K562 (cell line): Measurements from ENCODE around the gene SERAC1. TPM values are rescaled to one million over a fixed set of nuclear protein-coding genes. Genes with fewer than 3 reads are reported as not detected.
A peak's percentile ranks its signal among the peaks of the same experiment; 100 is the strongest.

Experiments
- DDX20 ChIP-seq: fragments of 450-650 bp; IDR thresholded peaks from 2 replicates; pipeline ENCODE4 v1.6.1; 2016; ENCODE audit warnings: missing genetic modification characterization, low read depth, mild to moderate bottlenecking, missing compliant biosample characterization, moderate library complexity
- DMBX1 ChIP-seq: fragments of 250-450 bp; sonication (Bioruptor Pico); IDR thresholded peaks from 2 replicates; pipeline ENCODE4 v1.8.0; 2022; ENCODE audit warnings: inconsistent platforms, mild to moderate bottlenecking, moderate library complexity, borderline replicate concordance
- ETV1 ChIP-seq: fragments of 450-650 bp; conservative IDR thresholded peaks from 2 replicates; pipeline ENCODE4 v1.6.1; 2016; ENCODE audit warnings: missing genetic modification characterization, control low read depth, low read depth, missing compliant biosample characterization
- ETV6 ChIP-seq, 3 experiments: fragments of 150-350 bp in 1 of 3; sonication (generic) in 1 of 3; formaldehyde crosslinking in 1 of 3; IDR thresholded peaks; 2 replicates each; pipeline versions ENCODE4 v1.6.1 to v1.8.0; 2014 to 2022; ENCODE audit warnings: borderline replicate concordance in 2 of 3, low read depth in 2 of 3, antibody characterized with exemption in 1 of 3, low read length in 1 of 3, mild to moderate bottlenecking in 1 of 3, missing genetic modification reagents in 1 of 3
- LCOR ChIP-seq: sonication (generic); formaldehyde crosslinking; IDR thresholded peaks from 2 replicates; pipeline ENCODE4 v1.8.0; 2022; ENCODE audit warnings: mild to moderate bottlenecking, missing genetic modification reagents
- MEF2D ChIP-seq: conservative IDR thresholded peaks from 2 replicates; pipeline ENCODE4 v1.6.1; 2016; ENCODE audit warnings: low read depth, missing genetic modification characterization, missing compliant biosample characterization
- MTA2 ChIP-seq: fragments of 450-650 bp; IDR thresholded peaks from 2 replicates; pipeline ENCODE4 v1.6.1; 2016; ENCODE audit warnings: low read depth
- NR2C1 ChIP-seq, 2 experiments: fragments of 450-650 bp; IDR thresholded peaks; 2 replicates each; pipeline ENCODE4 v1.6.1; 2017; ENCODE audit warnings: mild to moderate bottlenecking in 2 of 2, antibody characterized with exemption in 1 of 2, inconsistent platforms in 1 of 2, missing compliant biosample characterization in 1 of 2, missing genetic modification characterization in 1 of 2
- POLR2H ChIP-seq: IDR thresholded peaks from 2 replicates; pipeline ENCODE4 v1.6.1; 2016; ENCODE audit warnings: missing genetic modification characterization, low read depth, mild to moderate bottlenecking, control low read depth, missing compliant biosample characterization, moderate library complexity
- RCOR1 ChIP-seq, 2 experiments: IDR thresholded peaks; 2 replicates each; pipeline ENCODE4 v1.6.1; 2012; ENCODE audit warnings: low read depth in 2 of 2, low read length in 2 of 2, borderline replicate concordance in 1 of 2, improper control_type of control experiment in 1 of 2
- SMAD4 ChIP-seq: fragments of 250-450 bp; sonication (Bioruptor Pico); conservative IDR thresholded peaks from 2 replicates; pipeline ENCODE4 v1.8.0; 2021; ENCODE audit warnings: inconsistent platforms, mild to moderate bottlenecking, moderate library complexity
- SOX6 ChIP-seq: fragments of 450-650 bp; IDR thresholded peaks from 2 replicates; pipeline ENCODE4 v1.6.1; 2014; ENCODE audit warnings: mild to moderate bottlenecking
- TCF7L2 ChIP-seq: fragments of 150-350 bp; IDR thresholded peaks from 2 replicates; pipeline ENCODE4 v1.6.1; 2016; ENCODE audit warnings: low read depth, mild to moderate bottlenecking, low read length, moderate library complexity
- TRIM24 ChIP-seq, 2 experiments: fragments of 450-650 bp; IDR thresholded peaks; 2 replicates each; pipeline ENCODE4 v1.6.1; 2016
- ZNF175 ChIP-seq: fragments of 200-800 bp; sonication (Bioruptor generic); IDR thresholded peaks from 2 replicates; pipeline ENCODE4 v1.6.1; 2016; ENCODE audit warnings: low read depth, mild to moderate bottlenecking, missing genetic modification characterization, missing compliant biosample characterization
- ZNF311 ChIP-seq: fragments of 250-450 bp; sonication (Bioruptor Pico); IDR thresholded peaks from 2 replicates; pipeline ENCODE4 v1.4.0; 2020; ENCODE audit warnings: mild to moderate bottlenecking, moderate library complexity
- ZNF561 ChIP-seq: fragments of 450-650 bp; formaldehyde crosslinking; conservative IDR thresholded peaks from 2 replicates; pipeline ENCODE4 v1.4.0; 2020; ENCODE audit warnings: mild to moderate bottlenecking, moderate library complexity
- ZNF668 ChIP-seq: fragments of 250-450 bp; sonication (Bioruptor Pico); IDR thresholded peaks from 2 replicates; pipeline ENCODE4 v1.8.0; 2022; ENCODE audit warnings: mild to moderate bottlenecking, inconsistent platforms
- ZNF76 ChIP-seq: fragments of 250-450 bp; sonication (Bioruptor Pico); IDR thresholded peaks from 2 replicates; pipeline ENCODE4 v1.4.0; 2020; ENCODE audit warnings: mild to moderate bottlenecking, moderate library complexity, borderline replicate concordance
- polyA plus RNA-seq, 8 experiments: library from polyadenylated mRNA; depleted of rRNA in 4 of 8; stranded (reverse) in 5 of 8; unstranded in 3 of 8; fragments of >200 nt; fragmentation: Nextera tagmentation in 2 of 8; fragmentation: Illumina TruSeq in 1 of 8; extraction: Ambion mirVana in 2 of 8; extraction: Trizol in 1 of 8; gene quantifications; 2 replicates each; pipeline versions ENCODE4 v1.2.1 to v1.2.3, GENCODE V29; 2011 to 2014; ENCODE audit warnings: inconsistent platforms in 1 of 8, missing spikeins in 1 of 8
- total RNA-seq, 7 experiments: library from RNA; depleted of rRNA in 6 of 7; stranded (reverse); fragments of >200 nt in 6 of 7; fragmentation: Illumina TruSeq in 2 of 7; extraction: Trizol in 2 of 7; gene quantifications; 2 replicates each; pipeline versions ENCODE4 v1.2.1 to v1.2.3, GENCODE V29; 2011 to 2021; ENCODE audit warnings: low replicate concordance in 1 of 7
- TF ChIP-seq, protein P1 (sequence below): fragments of 250-450 bp; sonication (Bioruptor Pico); IDR thresholded peaks from 2 replicates; pipeline ENCODE4 v1.4.0; 2020
- TF ChIP-seq, protein P2 (sequence below), 2 experiments: fragments of 450-650 bp in 1 of 2; sonication (generic) in 1 of 2; formaldehyde crosslinking in 1 of 2; IDR thresholded peaks in 1 of 2; conservative IDR thresholded peaks in 1 of 2; 2 replicates each; pipeline versions ENCODE4 v1.6.1 to v1.8.1; 2016 to 2023; ENCODE audit warnings: mild to moderate bottlenecking in 2 of 2, moderate library complexity in 2 of 2, inconsistent platforms in 1 of 2, missing genetic modification reagents in 1 of 2
- TF ChIP-seq, protein P3 (sequence below): sonication (generic); formaldehyde crosslinking; IDR thresholded peaks from 2 replicates; pipeline ENCODE4 v1.8.1; 2022; ENCODE audit warnings: missing genetic modification reagents
- TF ChIP-seq, protein P4 (sequence below): fragments of 450-650 bp; formaldehyde crosslinking; IDR thresholded peaks from 2 replicates; pipeline ENCODE4 v1.4.0; 2022; ENCODE audit warnings: mild to moderate bottlenecking, moderate library complexity

SERAC1 gene
- total and polyA plus RNA-seq, 9 of the 15 experiments (the other 6 are each of a cell fraction or from before 2014, with no cell fraction given), result 1.8 to 6.2 (median 2.8) TPM

DNA sequence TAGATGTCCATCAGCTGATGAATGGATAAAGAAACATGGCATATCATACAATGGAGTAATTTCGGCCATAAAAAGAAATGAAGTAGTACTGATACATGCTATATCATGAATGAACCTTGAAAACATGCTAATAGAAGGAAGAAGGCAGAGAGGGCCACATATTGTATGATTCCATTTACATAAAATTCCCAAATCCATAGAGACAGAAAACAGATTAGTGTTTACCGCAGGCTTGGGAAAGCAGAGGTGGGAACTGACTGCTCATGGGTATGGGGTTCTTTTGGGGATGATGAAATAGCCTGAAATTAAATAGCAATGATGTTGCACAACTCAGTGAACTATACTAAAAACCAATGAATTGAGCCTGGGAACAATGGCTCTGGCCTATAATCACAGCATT lies 58.3 kb downstream of the SERAC1 start (continued):
- TF ChIP-seq DDX20 (peak; percentile 61), MTA2 (no peak), TRIM24 (IDR thresholded peaks at IDR 0.05) (peak; percentile 97 to 98), ZNF311 (peak; percentile 27; the same call in 1 of the 2 replicates), ZNF175 (CRISPR knock-in tag) (0 out of 2 replicates have a peak, but pooled peaks have one; percentile 27), SOX6 (peak; percentile 40; the same call in 1 of the 2 replicates), ZNF668 (0 out of 2 replicates have a peak, but pooled peaks have one; percentile 35), TCF7L2 (no peak), ETV6 (IDR thresholded peaks at IDR 0.05; ENCODE audit: borderline replicate concordance in 1 of 2, low read depth in 2 of 2, low read length in 1 of 2) (no peak), ETV6 (CRISPR knock-in tag; IDR thresholded peaks at IDR 0.05; ENCODE audit: borderline replicate concordance) (no peak), ZNF561 (CRISPR knock-in tag) (no peak), MEF2D (tag) (0 out of 2 replicates have a peak, but pooled peaks have one; percentile 47), NR2C1 (IDR thresholded peaks at IDR 0.05) (no peak), NR2C1 (tag; IDR thresholded peaks at IDR 0.05) (peak; percentile 73), DMBX1 (CRISPR knock-in tag) (peak; percentile 85; the same call in 1 of the 2 replicates), LCOR (CRISPR knock-in tag) (no peak), ZNF76 (CRISPR knock-in tag) (no peak), RCOR1 (IDR thresholded peaks at IDR 0.05; ENCODE audit: borderline replicate concordance in 1 of 2, low read depth in 2 of 2, low read length in 2 of 2) (no peak), POLR2H (tag) (peak; percentile 46), ETV1 (tag) (0 out of 2 replicates have a peak, but pooled peaks have one; percentile 21), SMAD4 (CRISPR knock-in tag) (peak; percentile 56)
- TF ChIP-seq, protein P1, sequence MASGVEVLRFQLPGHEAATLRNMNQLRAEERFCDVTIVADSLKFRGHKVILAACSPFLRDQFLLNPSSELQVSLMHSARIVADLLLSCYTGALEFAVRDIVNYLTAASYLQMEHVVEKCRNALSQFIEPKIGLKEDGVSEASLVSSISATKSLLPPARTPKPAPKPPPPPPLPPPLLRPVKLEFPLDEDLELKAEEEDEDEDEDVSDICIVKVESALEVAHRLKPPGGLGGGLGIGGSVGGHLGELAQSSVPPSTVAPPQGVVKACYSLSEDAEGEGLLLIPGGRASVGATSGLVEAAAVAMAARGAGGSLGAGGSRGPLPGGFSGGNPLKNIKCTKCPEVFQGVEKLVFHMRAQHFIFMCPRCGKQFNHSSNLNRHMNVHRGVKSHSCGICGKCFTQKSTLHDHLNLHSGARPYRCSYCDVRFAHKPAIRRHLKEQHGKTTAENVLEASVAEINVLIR, result no peak
- TF ChIP-seq, protein P2, sequence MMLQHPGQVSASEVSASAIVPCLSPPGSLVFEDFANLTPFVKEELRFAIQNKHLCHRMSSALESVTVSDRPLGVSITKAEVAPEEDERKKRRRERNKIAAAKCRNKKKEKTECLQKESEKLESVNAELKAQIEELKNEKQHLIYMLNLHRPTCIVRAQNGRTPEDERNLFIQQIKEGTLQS (IDR thresholded peaks at IDR 0.05), result peak; percentile 80
- TF ChIP-seq, protein P2 (CRISPR knock-in tag; conservative IDR thresholded peaks at IDR 0.05), result no peak
- TF ChIP-seq, protein P3, sequence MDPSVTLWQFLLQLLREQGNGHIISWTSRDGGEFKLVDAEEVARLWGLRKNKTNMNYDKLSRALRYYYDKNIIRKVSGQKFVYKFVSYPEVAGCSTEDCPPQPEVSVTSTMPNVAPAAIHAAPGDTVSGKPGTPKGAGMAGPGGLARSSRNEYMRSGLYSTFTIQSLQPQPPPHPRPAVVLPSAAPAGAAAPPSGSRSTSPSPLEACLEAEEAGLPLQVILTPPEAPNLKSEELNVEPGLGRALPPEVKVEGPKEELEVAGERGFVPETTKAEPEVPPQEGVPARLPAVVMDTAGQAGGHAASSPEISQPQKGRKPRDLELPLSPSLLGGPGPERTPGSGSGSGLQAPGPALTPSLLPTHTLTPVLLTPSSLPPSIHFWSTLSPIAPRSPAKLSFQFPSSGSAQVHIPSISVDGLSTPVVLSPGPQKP (CRISPR knock-in tag), result no peak
- TF ChIP-seq, protein P4, sequence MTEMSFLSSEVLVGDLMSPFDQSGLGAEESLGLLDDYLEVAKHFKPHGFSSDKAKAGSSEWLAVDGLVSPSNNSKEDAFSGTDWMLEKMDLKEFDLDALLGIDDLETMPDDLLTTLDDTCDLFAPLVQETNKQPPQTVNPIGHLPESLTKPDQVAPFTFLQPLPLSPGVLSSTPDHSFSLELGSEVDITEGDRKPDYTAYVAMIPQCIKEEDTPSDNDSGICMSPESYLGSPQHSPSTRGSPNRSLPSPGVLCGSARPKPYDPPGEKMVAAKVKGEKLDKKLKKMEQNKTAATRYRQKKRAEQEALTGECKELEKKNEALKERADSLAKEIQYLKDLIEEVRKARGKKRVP (CRISPR knock-in tag), result peak; percentile 56; the same call in 1 of the 2 replicates
